T-helper 1 cell (primary cell): Measurements from ENCODE around the gene HSPA12A.

ENCODE experiments used
- DNase-seq, 5 donors: peaks; one replicate each; pipeline ENCODE4 v3.0.0-alpha.2; 2012 to 2020

Gene HSPA12A

GRCh38 chr10:116688741-116689495 lies 53.4 kb downstream of the HSPA12A start:
- no peak for DNase-seq

DNA sequence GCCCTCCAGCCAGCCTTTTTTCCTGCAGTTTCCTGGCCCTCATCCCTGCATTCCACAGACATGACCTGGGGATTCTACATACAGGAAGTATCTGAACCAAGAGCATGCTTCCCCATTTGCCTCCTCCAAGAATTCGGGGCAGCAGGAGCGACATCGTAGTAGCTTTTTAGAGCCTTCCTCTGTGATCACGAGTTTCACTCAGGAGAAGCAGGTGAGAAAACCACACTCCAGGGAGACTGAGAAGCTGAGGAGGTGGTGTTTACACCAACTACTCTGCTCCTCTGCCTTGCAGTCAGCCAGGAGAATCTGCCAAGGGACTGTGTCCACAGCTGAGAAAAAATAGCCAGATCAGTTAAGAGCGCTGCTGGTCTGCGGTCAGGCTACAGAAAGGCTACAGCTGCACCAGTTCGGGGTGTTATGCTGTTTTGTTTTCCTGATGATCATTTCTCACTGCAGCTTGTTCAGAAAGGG lies 54.1 kb downstream of the HSPA12A start:
- DNase-seq = no peak

GRCh38 chr10:116687633-116688032 lies 54.7 kb downstream of the HSPA12A start:
- DNase-seq = no peak

DNA sequence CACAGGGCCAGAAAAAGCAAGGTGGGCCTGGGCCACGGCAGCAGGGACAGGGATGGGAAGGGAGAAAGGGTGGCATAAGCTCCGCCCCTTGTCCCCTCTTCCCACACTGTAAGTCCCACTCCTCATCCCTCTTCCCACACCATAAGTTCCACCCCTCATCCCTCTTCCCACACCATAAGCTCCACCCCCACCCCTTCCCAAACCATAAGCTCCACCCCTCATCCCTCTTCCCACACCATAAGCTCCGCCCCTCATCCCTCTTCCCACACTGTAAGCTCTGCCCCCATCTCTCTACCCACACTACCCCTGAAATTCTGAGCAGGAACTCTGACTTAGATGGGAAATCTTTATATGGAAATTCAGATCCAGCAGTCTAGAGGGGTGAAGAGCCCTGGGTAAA lies 55.7 kb downstream of the HSPA12A start:
- no peak for DNase-seq

- no peak for DNase-seq
Measured at GRCh38 chr10:116685807-116686206, 56.6 kb downstream of the HSPA12A start.

GRCh38 chr10:116684781-116685180 lies 57.6 kb downstream of the HSPA12A start:
- DNase-seq = no peak

DNA sequence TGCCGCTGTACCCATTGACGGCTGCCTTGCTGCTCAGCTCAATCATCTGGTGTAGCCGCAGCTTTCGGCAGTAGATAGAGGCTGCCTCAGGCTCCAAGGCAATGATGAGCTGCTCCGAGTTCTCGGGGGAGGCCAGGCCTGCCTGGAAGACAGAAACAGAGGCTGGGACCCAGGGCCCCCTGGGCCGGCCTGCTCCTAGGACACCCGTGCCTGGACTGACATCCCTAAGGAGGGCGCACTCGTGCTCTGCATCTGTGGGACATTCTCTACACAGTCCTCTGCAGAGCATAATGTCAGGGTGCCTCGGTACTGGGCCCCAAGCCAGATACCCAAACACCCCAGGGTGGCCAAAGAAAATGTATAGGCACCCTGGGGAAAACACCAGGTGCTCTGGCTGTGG lies 58.5 kb downstream of the HSPA12A start:
- DNase-seq = no peak

DNA sequence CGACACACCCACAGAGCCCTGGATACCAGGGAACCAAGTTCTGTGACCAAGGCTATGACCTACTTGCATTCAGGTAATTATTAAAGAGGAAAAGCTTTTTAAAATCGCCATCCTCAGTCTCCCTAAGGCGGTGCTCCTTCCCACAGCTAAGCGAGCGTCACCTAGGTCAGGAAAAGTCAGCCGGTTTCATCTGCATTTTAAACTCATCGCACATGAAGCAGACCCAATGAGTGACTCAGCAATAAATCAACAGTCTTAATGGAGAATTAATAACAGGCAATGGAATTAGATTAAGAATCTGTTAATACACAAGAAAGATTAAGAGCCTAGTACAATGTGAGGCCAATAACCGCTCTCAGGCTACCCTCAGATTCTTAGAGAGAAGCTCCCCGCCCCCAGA lies 59.2 kb downstream of the HSPA12A start:
- no peak for DNase-seq

DNA sequence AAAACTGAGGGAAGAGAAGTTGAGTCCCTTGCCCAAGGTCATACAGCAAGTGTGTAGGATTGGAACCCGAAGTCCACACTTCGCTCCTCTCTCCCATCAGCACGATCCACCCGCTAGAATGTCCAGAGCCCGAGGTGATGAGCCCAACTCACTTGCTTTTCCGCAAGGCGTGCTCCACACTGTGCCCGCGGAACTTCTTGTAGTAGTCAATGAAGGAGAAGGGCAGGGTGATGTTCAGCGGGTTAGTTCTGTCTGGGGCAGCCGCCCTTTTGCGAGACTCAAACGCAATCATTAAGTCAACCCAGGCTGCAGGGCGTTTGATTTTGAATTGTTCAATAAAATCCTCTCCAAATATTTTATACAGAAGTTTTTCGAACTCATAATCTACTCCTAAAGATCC lies 63.0 kb downstream of the HSPA12A start:
- DNase-seq = no peak

- no peak for DNase-seq
Measured at GRCh38 chr10:116676633-116677032, 65.7 kb downstream of the HSPA12A start.

GRCh38 chr10:116676118-116676517 lies 66.2 kb downstream of the HSPA12A start:
- no peak for DNase-seq

GRCh38 chr10:116674901-116675423 lies 67.4 kb downstream of the HSPA12A start:
- no peak for DNase-seq

- no peak for DNase-seq
Measured at GRCh38 chr10:116673866-116674265, 68.5 kb downstream of the HSPA12A start.

DNA sequence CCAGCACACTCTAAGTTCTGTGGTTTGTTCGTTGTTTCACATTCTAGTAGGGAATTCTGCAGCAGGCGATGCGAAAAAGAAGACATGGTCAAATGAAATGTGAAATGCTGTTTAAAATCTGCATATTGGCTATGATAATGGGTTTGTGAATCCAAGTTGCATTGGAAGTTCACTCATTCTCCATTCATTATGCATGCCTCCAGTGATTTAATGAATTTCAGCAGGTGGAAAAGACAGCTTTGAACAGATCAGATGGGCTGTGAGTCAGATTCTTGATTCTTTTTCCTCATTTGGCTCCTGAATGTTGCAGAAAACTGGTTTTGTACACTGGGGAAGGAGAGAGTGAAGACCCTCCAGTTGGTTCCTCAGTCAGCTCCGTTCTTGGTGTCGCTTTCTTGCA lies 69.5 kb downstream of the HSPA12A start:
- DNase-seq = no peak

GRCh38 chr10:116671274-116671926 lies 71.0 kb downstream of the HSPA12A start:
- DNase-seq = no peak

DNA sequence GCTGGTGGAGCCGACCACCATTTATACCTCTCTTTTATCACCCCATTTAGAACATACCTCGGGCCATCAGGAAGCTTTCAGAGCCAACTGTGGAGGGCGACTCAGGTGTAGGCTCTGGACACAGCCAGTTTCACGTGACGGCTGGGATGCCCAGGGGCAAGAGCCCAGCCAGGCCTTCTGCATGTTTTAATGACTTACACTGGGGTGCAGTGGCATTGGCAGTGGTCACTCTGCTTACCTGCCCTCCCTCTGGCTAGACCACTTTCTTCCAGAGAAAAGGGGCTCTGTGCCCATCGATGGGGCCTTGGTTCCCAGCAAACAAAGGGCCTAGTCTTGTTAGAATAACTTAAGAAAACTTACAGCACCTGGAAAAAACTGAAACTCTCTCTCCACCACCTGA lies 71.7 kb downstream of the HSPA12A start:
- DNase-seq = no peak

DNA sequence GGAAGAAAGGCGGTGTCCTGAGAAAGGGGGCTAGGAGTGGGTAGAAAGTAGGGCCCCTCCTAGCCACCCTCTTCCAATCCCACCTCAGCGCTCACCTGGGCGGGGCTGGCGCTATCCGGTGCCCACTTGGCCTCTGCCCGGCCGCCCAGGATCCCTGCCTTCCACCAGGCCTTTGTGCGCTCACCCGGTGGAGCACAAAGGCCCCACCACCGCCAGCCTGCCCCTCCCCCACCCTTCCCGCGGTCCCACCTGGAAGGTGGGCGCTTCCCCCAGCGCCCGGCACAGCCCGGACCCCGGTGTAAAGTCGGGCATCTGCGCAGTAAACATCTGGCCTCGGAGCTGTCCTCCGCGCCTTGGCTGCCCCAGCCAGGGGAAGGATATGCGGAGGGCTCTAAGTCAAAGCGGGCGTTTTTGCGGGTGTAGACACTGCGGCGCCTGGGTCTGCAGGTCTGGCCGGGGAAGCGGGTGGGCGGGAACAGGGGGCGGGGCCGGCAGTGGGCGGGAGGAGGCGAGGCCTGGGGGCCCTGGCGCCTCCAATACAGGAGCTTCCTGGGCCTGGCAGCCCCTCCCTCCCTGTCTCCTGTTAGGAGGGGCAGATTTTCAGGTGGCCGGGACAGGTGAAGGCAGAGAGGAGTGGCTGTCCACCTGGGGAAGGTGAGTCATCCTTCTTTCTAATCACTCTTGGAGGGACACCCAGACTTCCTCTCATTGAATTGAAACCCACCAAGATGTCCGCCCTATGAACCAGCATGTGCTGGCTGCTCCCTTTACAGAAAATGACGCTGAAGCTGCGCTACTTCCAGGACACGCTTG lies 72.3 kb downstream of the HSPA12A start:
- no peak for DNase-seq

- no peak for DNase-seq
Measured at GRCh38 chr10:116669080-116669479, 73.3 kb downstream of the HSPA12A start.

GRCh38 chr10:116668446-116668845 lies 73.9 kb downstream of the HSPA12A start:
- DNase-seq = no peak

- no peak for DNase-seq
Measured at GRCh38 chr10:116668018-116668417, 74.3 kb downstream of the HSPA12A start.

- DNase-seq = no peak
Measured at GRCh38 chr10:116667484-116667883, 74.9 kb downstream of the HSPA12A start.

DNA sequence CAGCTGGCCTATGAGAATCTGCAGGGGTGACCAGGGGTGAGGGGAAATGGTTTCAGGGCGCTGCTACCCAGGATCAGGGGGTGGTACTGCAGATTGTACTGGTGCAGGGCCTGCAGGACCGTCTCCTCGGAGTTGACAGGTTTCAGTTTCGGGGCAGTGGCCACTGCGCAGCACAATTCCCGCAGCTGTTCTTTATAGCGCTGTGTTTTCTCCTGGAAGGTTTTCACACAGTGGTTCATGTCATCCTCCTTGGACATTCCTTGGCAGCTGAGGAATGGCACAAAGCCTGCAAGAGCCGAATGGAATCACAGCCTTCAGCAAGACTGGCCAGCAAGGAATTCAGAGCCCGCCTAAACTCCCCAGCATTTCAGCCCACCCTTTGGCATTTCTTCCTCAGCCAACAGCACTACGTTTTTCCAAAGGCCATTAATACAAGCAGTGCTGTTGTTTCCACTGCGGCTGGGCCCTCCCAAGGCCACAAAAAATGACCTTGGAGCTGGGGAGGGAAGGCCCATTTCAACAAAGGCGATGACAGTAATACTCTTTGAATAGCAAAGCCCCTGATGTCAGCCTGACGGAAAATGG lies 76.7 kb downstream of the HSPA12A start:
- DNase-seq = no peak

DNA sequence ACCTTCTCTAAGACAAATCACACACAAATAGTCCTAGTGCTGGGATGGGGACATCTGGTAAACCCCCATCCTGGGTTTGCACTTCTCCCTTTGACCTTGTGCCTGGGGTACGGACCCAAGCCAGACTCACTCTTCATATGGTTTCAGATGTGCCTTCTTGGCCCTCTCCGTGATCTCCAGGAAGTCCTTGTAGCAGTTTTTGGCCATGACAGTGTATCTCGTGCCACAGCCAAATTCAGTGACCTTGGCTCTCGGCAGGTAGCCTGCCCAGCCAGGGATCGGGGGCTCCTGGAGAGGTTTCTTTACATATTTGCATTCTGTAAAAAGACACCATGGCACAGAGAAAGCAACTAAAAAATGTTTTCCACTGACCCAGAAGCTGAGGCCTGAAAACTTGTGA lies 77.7 kb downstream of the HSPA12A start:
- no peak for DNase-seq
